ENCODE data around the gene FGF12.

FGF12 gene

DNA sequence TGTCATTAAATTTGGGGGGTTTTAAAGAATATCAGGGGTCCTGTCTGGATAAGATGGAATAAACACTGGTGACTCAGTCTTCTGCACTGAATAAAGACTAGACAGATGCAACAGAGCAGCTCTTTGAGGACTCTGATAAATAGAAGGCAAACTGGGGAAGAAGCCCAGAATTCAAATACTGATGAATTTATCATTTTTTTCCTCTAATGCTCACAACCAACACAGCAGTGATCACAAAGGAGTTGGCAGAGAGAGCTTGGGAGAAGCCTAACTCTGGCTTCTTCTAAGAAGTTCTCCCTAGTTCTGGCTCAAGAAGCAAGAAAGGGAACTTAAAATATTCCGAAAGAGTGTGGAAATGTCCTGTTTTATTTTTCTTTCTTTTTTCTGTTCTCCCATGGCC lies 597.8 kb downstream of the FGF12 start:
- Histone ChIP-seq H3K79me2 (ENCODE audit: control insufficient read depth, insufficient read depth, low read length, unreplicated experiment) (no peaks in the 10 kb centered on the region), H3K4me1 (ENCODE audit: control insufficient read depth, insufficient read depth, low read length, unreplicated experiment) (no peaks in the 10 kb centered on the region), H3K27me3 (ENCODE audit: insufficient read depth, low read length) (no peaks in the 10 kb centered on the region), H2AFZ (ENCODE audit: low read length, unreplicated experiment) (no peak overlapping the region), H3K36me3 (ENCODE audit: insufficient read depth, low read length) (no peaks in the 10 kb centered on the region), H3K27ac (ENCODE audit: low read depth, low read length) (no peak overlapping the region), H3K4me3 (ENCODE audit: low read depth, low read length) (no peak overlapping the region)

DNA sequence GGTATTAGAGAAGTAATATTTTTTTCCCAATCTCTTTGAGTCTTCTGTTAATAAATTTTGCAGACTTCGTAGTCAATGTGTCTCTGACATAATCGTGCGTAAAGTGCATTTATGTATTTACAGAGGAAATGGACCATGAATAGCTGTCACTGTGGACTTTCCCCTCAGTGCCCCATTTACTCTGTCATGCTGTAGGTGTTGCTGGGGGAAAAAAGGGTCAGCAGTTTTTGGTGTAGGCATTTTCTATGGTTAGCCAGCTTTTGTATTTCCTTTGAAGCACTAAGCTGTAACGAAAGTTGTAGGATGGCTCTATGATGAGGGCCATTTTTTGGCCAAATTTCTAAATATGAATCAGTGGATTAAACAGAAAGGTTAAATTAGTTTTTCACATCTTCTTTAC lies 598.4 kb downstream of the FGF12 start:
- Histone ChIP-seq H3K36me3 (ENCODE audit: insufficient read depth, low read length) (no peaks in the 10 kb centered on the region), H3K27ac (ENCODE audit: low read depth, low read length) (no peak overlapping the region), H3K27me3 (ENCODE audit: insufficient read depth, low read length) (no peaks in the 10 kb centered on the region), H3K4me1 (ENCODE audit: control insufficient read depth, insufficient read depth, low read length, unreplicated experiment) (no peaks in the 10 kb centered on the region), H3K79me2 (ENCODE audit: control insufficient read depth, insufficient read depth, low read length, unreplicated experiment) (no peaks in the 10 kb centered on the region), H3K4me3 (ENCODE audit: low read depth, low read length) (no peak overlapping the region), H2AFZ (ENCODE audit: low read length, unreplicated experiment) (no peak overlapping the region)

DNA sequence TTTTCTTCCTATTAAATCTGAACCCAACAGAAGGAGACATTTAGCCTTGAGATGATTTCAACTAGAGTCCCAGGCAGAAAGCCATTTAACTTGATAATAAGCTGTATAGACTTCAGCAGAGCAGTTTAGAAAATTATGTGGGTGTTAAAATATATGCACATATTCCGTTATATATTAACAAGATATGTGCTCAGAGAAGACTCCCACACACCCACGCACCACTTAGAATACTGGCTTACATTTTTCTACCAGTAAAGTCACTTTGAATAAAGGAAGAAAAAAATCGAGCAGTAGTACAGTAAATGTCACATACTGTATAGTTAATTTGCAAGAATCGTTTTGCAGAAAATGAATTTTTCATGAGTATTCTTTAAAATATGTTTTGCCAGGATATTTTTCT lies 599.3 kb downstream of the FGF12 start:
- H3K79me2 ChIP-seq (ENCODE audit: control insufficient read depth, insufficient read depth, low read length, unreplicated experiment): no peaks in the 10 kb centered on the region
- no peak overlapping the region for H3K4me3 ChIP-seq (ENCODE audit: low read depth, low read length)
- H2AFZ ChIP-seq (ENCODE audit: low read length, unreplicated experiment): no peak overlapping the region
- H3K4me1 ChIP-seq (ENCODE audit: control insufficient read depth, insufficient read depth, low read length, unreplicated experiment): no peaks in the 10 kb centered on the region
- no peaks in the 10 kb centered on the region for H3K27me3 ChIP-seq (ENCODE audit: insufficient read depth, low read length)
- H3K27ac ChIP-seq (ENCODE audit: low read depth, low read length): no peak overlapping the region
- H3K36me3 ChIP-seq (ENCODE audit: insufficient read depth, low read length): no peaks in the 10 kb centered on the region

DNA sequence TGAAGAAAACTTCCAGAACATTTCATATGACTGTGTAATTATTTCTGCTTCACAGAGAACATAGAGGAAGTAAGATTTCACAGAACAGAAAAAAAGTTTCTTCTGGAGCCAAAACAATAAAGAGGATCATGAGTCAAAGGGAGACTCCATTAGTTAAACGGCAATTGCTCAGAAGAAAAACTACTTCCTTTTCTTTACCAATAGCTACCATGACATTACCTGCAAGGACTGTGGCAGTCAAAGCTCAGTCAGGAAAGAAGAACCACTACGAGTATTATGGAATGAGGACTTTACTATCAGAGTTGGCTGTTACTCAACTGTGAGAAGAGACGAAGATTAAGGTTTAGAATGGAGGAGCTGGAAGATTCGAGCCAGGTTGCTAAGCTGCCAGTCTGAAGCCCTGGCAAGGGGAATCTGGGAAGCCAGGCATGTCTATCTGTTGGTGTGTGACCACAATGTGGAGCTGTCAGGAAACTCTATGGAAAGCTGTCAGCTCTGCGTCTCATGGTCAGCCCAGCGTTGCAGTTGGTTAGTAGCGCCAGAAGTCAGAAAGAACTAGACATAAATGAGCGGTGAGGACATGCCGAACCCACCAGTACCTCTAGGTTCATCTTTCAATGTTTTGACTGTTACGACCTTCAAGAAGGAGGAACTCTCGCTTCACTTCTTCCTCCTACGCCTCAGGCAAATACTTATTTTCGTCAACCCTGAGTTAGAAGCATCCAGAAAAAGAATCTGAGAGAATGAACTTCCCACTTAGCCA lies 604.3 kb downstream of the FGF12 start:
- Histone ChIP-seq H3K27me3 (ENCODE audit: insufficient read depth, low read length) (no peaks in the 10 kb centered on the region), H2AFZ (ENCODE audit: low read length, unreplicated experiment) (no peak overlapping the region), H3K27ac (ENCODE audit: low read depth, low read length) (no peak overlapping the region), H3K79me2 (ENCODE audit: control insufficient read depth, insufficient read depth, low read length, unreplicated experiment) (no peaks in the 10 kb centered on the region), H3K4me3 (ENCODE audit: low read depth, low read length) (no peak overlapping the region), H3K4me1 (ENCODE audit: control insufficient read depth, insufficient read depth, low read length, unreplicated experiment) (no peaks in the 10 kb centered on the region), H3K36me3 (ENCODE audit: insufficient read depth, low read length) (no peaks in the 10 kb centered on the region)

DNA sequence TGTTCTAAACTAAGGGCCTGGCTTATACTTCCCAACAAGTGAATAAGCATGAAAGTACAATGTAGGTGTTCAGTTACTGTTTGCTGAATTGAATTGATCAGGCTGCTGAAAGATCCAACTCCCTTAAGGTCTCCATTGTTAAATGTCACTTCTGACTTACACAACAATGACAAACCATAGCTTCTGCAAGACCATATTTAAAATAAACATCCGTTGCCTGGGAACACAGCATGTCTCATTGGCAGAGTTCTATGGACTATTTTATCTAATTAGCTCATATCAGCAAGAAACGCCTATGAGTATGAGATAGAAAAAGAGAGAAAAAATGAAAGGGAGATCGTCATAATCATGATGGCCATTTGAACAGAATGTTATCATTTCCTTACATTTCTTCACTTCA lies 605.4 kb downstream of the FGF12 start:
- H3K36me3 ChIP-seq (ENCODE audit: insufficient read depth, low read length): no peaks in the 10 kb centered on the region
- no peak overlapping the region for H2AFZ ChIP-seq (ENCODE audit: low read length, unreplicated experiment)
- H3K4me1 ChIP-seq (ENCODE audit: control insufficient read depth, insufficient read depth, low read length, unreplicated experiment): no peaks in the 10 kb centered on the region
- H3K27me3 ChIP-seq (ENCODE audit: insufficient read depth, low read length): no peaks in the 10 kb centered on the region
- no peaks in the 10 kb centered on the region for H3K79me2 ChIP-seq (ENCODE audit: control insufficient read depth, insufficient read depth, low read length, unreplicated experiment)
- no peak overlapping the region for H3K27ac ChIP-seq (ENCODE audit: low read depth, low read length)
- H3K4me3 ChIP-seq (ENCODE audit: low read depth, low read length): no peak overlapping the region

DNA sequence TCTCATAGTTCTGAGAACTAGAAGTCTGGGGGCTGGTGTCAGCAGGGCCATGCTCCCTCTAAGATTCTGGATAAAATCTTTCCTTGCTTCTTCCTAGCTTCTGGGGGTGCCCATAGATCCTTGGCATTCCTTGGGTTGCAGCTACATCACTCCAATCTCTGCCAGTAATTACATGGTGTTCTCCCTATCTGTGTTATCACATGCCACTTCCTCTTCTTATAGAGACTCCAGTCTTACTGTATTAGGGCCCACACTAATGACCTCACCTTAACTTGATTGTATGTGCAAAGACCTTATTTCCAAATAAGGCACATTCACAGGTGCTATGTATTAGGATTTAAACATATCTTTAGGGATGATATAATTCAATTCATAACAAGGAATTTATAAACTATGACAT lies 618.5 kb downstream of the FGF12 start:
- H2AFZ ChIP-seq (ENCODE audit: low read length, unreplicated experiment): no peak overlapping the region
- H3K27me3 ChIP-seq (ENCODE audit: insufficient read depth, low read length): no peaks in the 10 kb centered on the region
- H3K4me3 ChIP-seq (ENCODE audit: low read depth, low read length): no peak overlapping the region
- H3K4me1 ChIP-seq (ENCODE audit: control insufficient read depth, insufficient read depth, low read length, unreplicated experiment): no peaks in the 10 kb centered on the region
- H3K79me2 ChIP-seq (ENCODE audit: control insufficient read depth, insufficient read depth, low read length, unreplicated experiment): no peaks in the 10 kb centered on the region
- no peaks in the 10 kb centered on the region for H3K36me3 ChIP-seq (ENCODE audit: insufficient read depth, low read length)
- H3K27ac ChIP-seq (ENCODE audit: low read depth, low read length): no peak overlapping the region

DNA sequence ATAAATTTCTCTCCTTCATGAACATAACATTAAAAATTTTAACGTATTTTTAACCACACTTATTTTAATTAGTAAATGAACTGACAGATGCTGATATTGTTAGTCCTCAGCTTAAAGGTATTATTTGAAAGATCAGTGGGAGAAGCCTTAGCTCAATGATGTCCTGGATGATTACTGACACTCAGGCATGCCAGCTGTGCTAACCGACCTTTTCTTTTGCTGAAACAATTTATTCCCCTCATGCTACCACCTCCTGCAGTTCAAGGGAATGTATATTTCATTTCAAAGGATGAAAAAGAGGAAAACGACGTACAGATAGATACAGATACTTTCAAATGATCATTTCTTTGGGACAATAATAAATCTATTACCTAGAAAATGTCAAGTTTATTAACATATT lies 620.8 kb downstream of the FGF12 start:
- Histone ChIP-seq H3K79me2 (ENCODE audit: control insufficient read depth, insufficient read depth, low read length, unreplicated experiment) (no peaks in the 10 kb centered on the region), H3K4me3 (ENCODE audit: low read depth, low read length) (no peak overlapping the region), H3K4me1 (ENCODE audit: control insufficient read depth, insufficient read depth, low read length, unreplicated experiment) (no peaks in the 10 kb centered on the region), H2AFZ (ENCODE audit: low read length, unreplicated experiment) (no peak overlapping the region), H3K27ac (ENCODE audit: low read depth, low read length) (no peak overlapping the region), H3K27me3 (ENCODE audit: insufficient read depth, low read length) (no peaks in the 10 kb centered on the region), H3K36me3 (ENCODE audit: insufficient read depth, low read length) (no peaks in the 10 kb centered on the region)

DNA sequence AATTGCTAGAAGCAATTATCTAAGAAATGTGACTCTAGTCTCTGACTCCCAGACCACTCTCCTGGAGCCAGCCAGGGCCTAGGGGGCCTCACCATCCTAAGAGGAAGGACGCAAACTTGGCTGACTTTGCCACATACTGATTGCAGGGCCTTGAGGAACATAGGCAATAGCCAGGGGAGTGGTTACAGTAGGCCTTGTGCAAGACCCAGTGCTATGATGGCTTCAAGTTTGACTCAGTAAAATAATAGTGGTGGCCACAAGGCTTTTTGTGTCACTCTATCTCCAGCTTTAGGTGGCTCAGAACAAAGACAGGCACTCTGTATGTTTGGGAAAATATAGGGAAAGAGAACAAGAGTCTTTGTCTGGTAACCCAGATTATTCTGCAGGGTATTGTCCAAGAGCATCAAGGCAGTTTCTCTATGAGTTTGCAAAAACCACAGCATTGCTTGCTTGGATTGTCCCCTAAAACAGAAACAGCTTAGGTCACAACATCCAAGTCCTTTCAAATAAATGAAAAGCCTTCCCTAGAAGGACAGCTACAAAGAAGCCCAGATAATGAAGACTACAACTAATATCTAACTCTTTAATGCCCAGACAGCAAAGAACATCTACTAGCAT lies 634.8 kb downstream of the FGF12 start:
- H3K27me3 ChIP-seq (ENCODE audit: insufficient read depth, low read length): no peaks in the 10 kb centered on the region
- no peak overlapping the region for H3K27ac ChIP-seq (ENCODE audit: low read depth, low read length)

DNA sequence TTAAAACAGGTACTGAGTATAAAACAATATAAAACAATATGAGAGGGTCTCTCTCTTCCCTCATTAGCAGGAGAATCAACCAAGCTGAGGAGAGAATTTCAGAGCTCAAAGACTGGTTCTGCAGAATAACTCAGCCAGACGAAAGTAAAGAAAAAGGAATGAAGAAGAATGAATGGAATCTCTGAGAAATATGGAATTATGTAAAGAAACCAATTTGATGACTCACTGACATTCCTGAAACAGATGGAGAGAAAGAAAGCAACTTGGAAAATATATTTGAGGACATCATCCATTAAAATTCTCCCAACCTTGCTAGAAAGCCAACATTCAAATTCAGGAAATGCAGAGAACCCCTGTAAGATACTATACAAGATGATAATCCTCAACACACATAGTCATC lies 635.5 kb downstream of the FGF12 start:
- Histone ChIP-seq H3K79me2 (ENCODE audit: control insufficient read depth, insufficient read depth, low read length, unreplicated experiment) (no peaks in the 10 kb centered on the region), H3K4me3 (ENCODE audit: low read depth, low read length) (no peak overlapping the region), H3K27me3 (ENCODE audit: insufficient read depth, low read length) (no peaks in the 10 kb centered on the region), H3K36me3 (ENCODE audit: insufficient read depth, low read length) (no peaks in the 10 kb centered on the region), H3K4me1 (ENCODE audit: control insufficient read depth, insufficient read depth, low read length, unreplicated experiment) (no peaks in the 10 kb centered on the region), H2AFZ (ENCODE audit: low read length, unreplicated experiment) (no peak overlapping the region), H3K27ac (ENCODE audit: low read depth, low read length) (no peak overlapping the region)

More for the DNA sequence above, 634.8 kb downstream of the FGF12 start:
- H3K4me3 ChIP-seq (ENCODE audit: low read depth, low read length): no peak overlapping the region
- H2AFZ ChIP-seq (ENCODE audit: low read length, unreplicated experiment): no peak overlapping the region
- H3K4me1 ChIP-seq (ENCODE audit: control insufficient read depth, insufficient read depth, low read length, unreplicated experiment): no peaks in the 10 kb centered on the region
- H3K79me2 ChIP-seq (ENCODE audit: control insufficient read depth, insufficient read depth, low read length, unreplicated experiment): no peaks in the 10 kb centered on the region
- no peaks in the 10 kb centered on the region for H3K36me3 ChIP-seq (ENCODE audit: insufficient read depth, low read length)

DNA sequence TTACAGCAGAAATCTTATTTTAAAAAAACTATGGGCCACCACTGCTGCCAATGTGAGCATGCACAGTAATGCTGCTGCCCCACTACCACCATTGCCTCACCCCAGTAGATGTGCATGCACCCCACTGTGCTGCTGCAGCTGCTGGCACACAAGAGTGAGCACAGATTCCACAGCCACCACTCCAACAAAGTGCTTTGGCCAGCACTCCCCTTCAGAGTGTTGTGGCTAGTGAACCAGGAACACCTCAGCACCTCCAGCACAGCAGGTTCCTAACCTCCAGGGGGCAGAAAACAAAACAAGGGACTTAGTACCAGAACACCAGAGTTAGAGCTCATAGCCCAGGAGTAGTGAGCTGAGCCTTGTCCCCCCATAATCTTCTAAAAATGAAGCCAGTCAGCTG lies 636.8 kb downstream of the FGF12 start:
- no peaks in the 10 kb centered on the region for H3K36me3 ChIP-seq (ENCODE audit: insufficient read depth, low read length)
- no peak overlapping the region for H2AFZ ChIP-seq (ENCODE audit: low read length, unreplicated experiment)
- H3K4me3 ChIP-seq (ENCODE audit: low read depth, low read length): no peak overlapping the region
- H3K27ac ChIP-seq (ENCODE audit: low read depth, low read length): no peak overlapping the region
- no peaks in the 10 kb centered on the region for H3K4me1 ChIP-seq (ENCODE audit: control insufficient read depth, insufficient read depth, low read length, unreplicated experiment)
- H3K27me3 ChIP-seq (ENCODE audit: insufficient read depth, low read length): no peaks in the 10 kb centered on the region
- no peaks in the 10 kb centered on the region for H3K79me2 ChIP-seq (ENCODE audit: control insufficient read depth, insufficient read depth, low read length, unreplicated experiment)

All from ACC112 (cell line).